Neuronal stem cell (in vitro differentiated cells): ENCODE results near the gene FPGS.

Source experiments
- DNase-seq: peaks from one replicate; pipeline ENCODE4 v3.0.0-alpha.2; 2013; ENCODE audit warnings: low spot score
- H2AFZ ChIP-seq: one replicate; pipeline ENCODE4 v1.6.1; 2013; ENCODE audit warnings: mild to moderate bottlenecking, low read length, inconsistent platforms
- H2AK5ac ChIP-seq: 2 replicates; pipeline ENCODE4 v1.6.1; 2013; ENCODE audit warnings: low read depth, mild to moderate bottlenecking, inconsistent platforms, low read length, moderate library complexity, mixed read lengths
- H2BK120ac ChIP-seq: 2 replicates; pipeline ENCODE4 v1.6.1; 2013; ENCODE audit warnings: low read depth, mild to moderate bottlenecking, inconsistent platforms, low read length, moderate library complexity, mixed read lengths
- H2BK12ac ChIP-seq: one replicate; pipeline ENCODE4 v1.6.1; 2013; ENCODE audit warnings: low read length, inconsistent platforms
- H2BK15ac ChIP-seq: 2 replicates; pipeline ENCODE4 v1.6.1; 2013; ENCODE audit warnings: mild to moderate bottlenecking, low read length, inconsistent platforms, mixed read lengths
- H2BK5ac ChIP-seq: one replicate; pipeline ENCODE4 v1.6.1; 2013; ENCODE audit warnings: inconsistent platforms, mild to moderate bottlenecking, low read length, moderate library complexity
- H3K14ac ChIP-seq: one replicate; pipeline ENCODE4 v1.6.1; 2013; ENCODE audit warnings: low read length, inconsistent platforms
- H3K18ac ChIP-seq: 2 replicates; pipeline ENCODE4 v1.6.1; 2013; ENCODE audit warnings: low read length, inconsistent platforms
- H3K23ac ChIP-seq: 2 replicates; pipeline ENCODE4 v1.6.1; 2013; ENCODE audit warnings: low read depth, mild to moderate bottlenecking, mixed read lengths, low read length, inconsistent platforms; ENCODE audit not compliant: poor library complexity
- H3K27ac ChIP-seq: replicated peaks from 3 replicates; pipeline ENCODE4 v1.5.1; 2013; ENCODE audit warnings: low read length, inconsistent platforms
- H3K27me3 ChIP-seq, 3 experiments: 2 replicates each; pipeline ENCODE4 v1.6.1; 2013; ENCODE audit warnings: low read length in 3 of 3, mild to moderate bottlenecking in 2 of 3, inconsistent platforms in 1 of 3, low read depth in 1 of 3, mixed read lengths in 1 of 3, moderate library complexity in 1 of 3; ENCODE audit not compliant: control insufficient read depth in 3 of 3, insufficient read depth in 3 of 3
- H3K36me3 ChIP-seq, 2 donors: replicated peaks in 1 of 2; 2 replicates each; pipeline ENCODE4 v1.6.1; 2013; ENCODE audit warnings: low read length in 2 of 2; ENCODE audit not compliant: control insufficient read depth in 2 of 2, insufficient read depth in 2 of 2
- H3K4ac ChIP-seq: 2 replicates; pipeline ENCODE4 v1.6.1; 2013; ENCODE audit warnings: inconsistent platforms, mild to moderate bottlenecking, low read length, moderate library complexity
- H3K4me1 ChIP-seq, 2 donors: 1 replicate in 1 of 2; 2 replicates in 1 of 2; pipeline ENCODE4 v1.6.1; 2013; ENCODE audit warnings: low read length in 2 of 2, low read depth in 1 of 2; ENCODE audit not compliant: control insufficient read depth in 2 of 2, insufficient read depth in 1 of 2
- H3K4me2 ChIP-seq: one replicate; pipeline ENCODE4 v1.6.1; 2013; ENCODE audit warnings: mild to moderate bottlenecking, low read length, inconsistent platforms; ENCODE audit not compliant: insufficient read depth, poor library complexity, severe bottlenecking
- H3K4me3 ChIP-seq, 2 donors: 2 replicates each; pipeline ENCODE4 v1.5.1; 2013; ENCODE audit warnings: low read length in 2 of 2, mild to moderate bottlenecking in 2 of 2, inconsistent platforms in 1 of 2, moderate library complexity in 1 of 2
- H3K79me1 ChIP-seq: one replicate; pipeline ENCODE4 v1.6.1; 2013; ENCODE audit warnings: low read depth, mild to moderate bottlenecking, inconsistent platforms, low read length, moderate library complexity
- H3K9ac ChIP-seq: one replicate; pipeline ENCODE4 v1.6.1; 2013; ENCODE audit warnings: mild to moderate bottlenecking, low read depth, low read length, inconsistent platforms; ENCODE audit not compliant: poor library complexity
- H3K9me3 ChIP-seq, 2 donors: replicated peaks in 1 of 2; 2 replicates each; pipeline versions ENCODE3 to v1.6.1; 2013; ENCODE audit warnings: low read length in 2 of 2, mild to moderate bottlenecking in 2 of 2, inconsistent platforms in 1 of 2, low read depth in 1 of 2, mixed read lengths in 1 of 2, moderate library complexity in 1 of 2; ENCODE audit not compliant: control insufficient read depth in 2 of 2, insufficient read depth in 1 of 2
- H4K8ac ChIP-seq: one replicate; pipeline ENCODE4 v1.6.1; 2013; ENCODE audit warnings: low read depth, mild to moderate bottlenecking, inconsistent platforms, low read length, moderate library complexity
- H4K91ac ChIP-seq: one replicate; pipeline ENCODE4 v1.6.1; 2013; ENCODE audit warnings: low read length, low read depth, mild to moderate bottlenecking, inconsistent platforms; ENCODE audit not compliant: poor library complexity
- WGBS, 2 donors: extraction: QIAGEN DNeasy Blood & Tissue Kit; methylation state at CpG; one replicate each; pipeline ENCODE4 v1.1.7; 2013; ENCODE audit warnings: missing lambda C conversion rate in 2 of 2, mixed read lengths in 1 of 2; ENCODE audit not compliant: insufficient read length in 2 of 2, insufficient replicate concordance in 1 of 2; ENCODE audit errors: extremely low coverage in 2 of 2; 5-methylcytosine and 5-hydroxymethylcytosine counted together

FPGS gene

DNA sequence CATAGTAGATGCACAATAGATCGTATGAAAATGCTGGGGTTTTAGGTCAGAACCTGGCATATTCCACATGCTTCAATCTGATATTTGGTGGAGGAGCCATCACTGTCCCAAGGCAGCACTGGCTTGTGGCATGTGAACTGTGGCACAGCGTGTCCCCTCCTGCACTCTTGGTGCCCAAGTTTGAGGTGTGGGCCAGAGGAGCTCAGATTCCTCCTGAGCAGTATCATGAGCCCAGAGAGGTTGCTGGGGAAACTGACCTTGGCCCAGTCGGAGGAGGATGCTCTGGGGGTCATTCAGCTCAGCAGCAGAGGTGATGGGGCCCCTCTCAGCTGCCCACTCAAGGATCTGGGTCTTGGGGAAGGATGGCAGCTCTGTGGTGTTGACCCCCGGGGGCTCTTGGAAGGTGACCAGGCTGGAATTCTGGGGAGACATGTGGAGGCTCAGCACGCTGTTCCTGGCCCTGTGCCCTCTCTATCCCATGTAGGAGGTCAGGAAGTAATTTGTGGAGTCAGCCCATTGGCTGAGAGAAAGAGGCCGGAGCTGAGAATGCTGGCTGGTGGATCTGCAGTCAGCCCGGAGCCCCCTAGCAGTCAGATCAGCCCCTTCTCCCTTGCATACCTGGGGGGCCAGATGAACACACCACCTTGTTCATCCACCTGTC, 23.7 kb downstream of the FPGS start:
- no peaks in the 10 kb centered on the region for H3K79me1 ChIP-seq
- no peak overlapping the region for H2BK15ac ChIP-seq
- H3K9me3 ChIP-seq = peaks cover 5% of the 10 kb centered on the region in 2 donors
- WGBS, 2 donors = no CpG with 5 or more reads among the region's 7 CpGs
- peaks cover 8 to 11% of the 10 kb centered on the region in 2 donors for H3K4me1 ChIP-seq
- H3K9ac ChIP-seq = peak overlapping the region; percentile 6
- no peak overlapping the region for H4K91ac ChIP-seq
- no peak overlapping the region for H3K18ac ChIP-seq
- no peak overlapping the region for H2BK12ac ChIP-seq
- no peak overlapping the region for H4K8ac ChIP-seq
- no peaks in the 10 kb centered on the region for H3K36me3 ChIP-seq
- peak overlapping the region in 1 of 2 donors; percentile 42 for H3K4me3 ChIP-seq
- H3K14ac ChIP-seq = no peak overlapping the region
- H3K4me2 ChIP-seq = no peak overlapping the region
- no peak overlapping the region for H3K4ac ChIP-seq
- H2AK5ac ChIP-seq = peak overlapping the region; percentile 85
- no peak overlapping the region for H2BK5ac ChIP-seq
- no peak overlapping the region for H2AFZ ChIP-seq
- peak overlapping the region; percentile 97 for H3K23ac ChIP-seq
- peaks cover 0 to 18% (median 0%) of the 10 kb centered on the region in 3 experiments for H3K27me3 ChIP-seq
- no peak for DNase-seq
- H3K27ac ChIP-seq = no peak overlapping the region
- no peak overlapping the region for H2BK120ac ChIP-seq

- peak; percentile 78 for DNase-seq
- H4K91ac ChIP-seq = no peak overlapping the region
- no CpG with 5 or more reads among the region's 34 CpGs for WGBS, 2 donors
These were observed 25.8 kb downstream of the FPGS start for GRCh38 chr9:127828262-127829031.

GRCh38 chr9:127829205-127829906, 26.7 kb downstream of the FPGS start:
- Histone ChIP-seq H3K4me3 (no peak overlapping the region), H4K91ac (no peak overlapping the region), H3K18ac (no peak overlapping the region), H2AK5ac (peak overlapping the region; percentile 87), H3K23ac (peak overlapping the region; percentile 44), H2BK5ac (no peak overlapping the region), H2BK120ac (no peak overlapping the region), H3K9me3 (peaks cover 5% of the 10 kb centered on the region in 2 donors), H3K27ac (no peak overlapping the region), H3K4ac (no peak overlapping the region), H3K27me3 (peaks cover 0 to 18% (median 0%) of the 10 kb centered on the region in 3 experiments), H3K4me1 (peaks cover 8 to 11% of the 10 kb centered on the region in 2 donors), H2BK12ac (no peak overlapping the region), H2BK15ac (peak overlapping the region; percentile 25), H3K14ac (no peak overlapping the region), H3K9ac (peak overlapping the region; percentile 54), H3K4me2 (no peak overlapping the region), H2AFZ (no peak overlapping the region), H3K36me3 (no peaks in the 10 kb centered on the region), H3K79me1 (no peaks in the 10 kb centered on the region), H4K8ac (no peak overlapping the region)
- WGBS, 2 donors = no CpG with 5 or more reads among the region's 6 CpGs
- DNase-seq = no peak

More at GRCh38 chr9:127828262-127829031, 25.8 kb downstream of the FPGS start:
- H3K27me3 ChIP-seq = peaks cover 0 to 18% (median 0%) of the 10 kb centered on the region in 3 experiments
- peaks cover 5% of the 10 kb centered on the region in 2 donors for H3K9me3 ChIP-seq
- H3K79me1 ChIP-seq = no peaks in the 10 kb centered on the region
- H3K36me3 ChIP-seq = no peaks in the 10 kb centered on the region
- no peak overlapping the region for H3K9ac ChIP-seq
- no peak overlapping the region for H2BK120ac ChIP-seq
- no peak overlapping the region for H3K4ac ChIP-seq
- no peak overlapping the region for H3K14ac ChIP-seq
- H3K4me1 ChIP-seq = peaks cover 8 to 11% of the 10 kb centered on the region in 2 donors
- H2AK5ac ChIP-seq = no peak overlapping the region
- H3K27ac ChIP-seq = no peak overlapping the region
- H4K8ac ChIP-seq = no peak overlapping the region
- peak overlapping the region; percentile 92 for H3K18ac ChIP-seq
- H3K23ac ChIP-seq = peak overlapping the region; percentile 15
- H3K4me3 ChIP-seq = peak overlapping the region; percentile 7 to 38
- H2BK5ac ChIP-seq = no peak overlapping the region
- H2AFZ ChIP-seq = peak overlapping the region; percentile 94
- H2BK15ac ChIP-seq = peak overlapping the region; percentile 7
- H3K4me2 ChIP-seq = peak overlapping the region; percentile 65
- H2BK12ac ChIP-seq = no peak overlapping the region
